Activated CD4-positive, alpha-beta memory T cell treated with anti-CD3 and anti-CD28 coated beads for 36 hours (primary cell): ENCODE data around the gene VGLL4. TPM values are rescaled to one million over a fixed set of nuclear protein-coding genes. Genes with fewer than 3 reads are reported as not detected.
"Not testable (repeated sequence)": the region's sequence is repeated elsewhere in the genome, so short reads cannot be mapped to it uniquely, and the experiment has no call there.

Experiments
- CTCF ChIA-PET: fragments of 350-600 bp; sonication (Branson Sonifier 250); formaldehyde crosslinking; loops from one replicate; lab custom pipeline; 2021; ENCODE audit warnings: antibody characterized with exemption, inconsistent platforms; lab: Charles Lee
- POLR2A ChIA-PET: fragments of 350-600 bp; sonication (Branson Sonifier 250); formaldehyde crosslinking; loops from one replicate; lab custom pipeline; 2021; ENCODE audit warnings: antibody characterized with exemption; lab: Charles Lee
- DNase-seq: peaks from one replicate; pipeline ENCODE4 v3.0.0-alpha.2; 2020
- H3K27ac Mint-ChIP-seq: one replicate; pipeline ENCODE4 v1.8.0; 2021; ENCODE audit warnings: mixed read lengths
- H3K27me3 Mint-ChIP-seq: one replicate; pipeline ENCODE4 v1.8.0; 2021; ENCODE audit warnings: mixed read lengths
- H3K36me3 Mint-ChIP-seq: one replicate; pipeline ENCODE4 v1.8.0; 2021; ENCODE audit warnings: mixed read lengths
- H3K4me1 Mint-ChIP-seq: one replicate; pipeline ENCODE4 v1.8.0; 2021; ENCODE audit warnings: low read depth, mixed read lengths
- H3K4me3 Mint-ChIP-seq: one replicate; pipeline ENCODE4 v1.8.0; 2021; ENCODE audit warnings: mild to moderate bottlenecking, mixed read lengths
- H3K9me3 Mint-ChIP-seq: one replicate; pipeline ENCODE4 v1.8.0; 2021; ENCODE audit warnings: mixed read lengths
- intact Hi-C: fragments of 100-400 bp; cut with micrococcal nuclease; formaldehyde crosslinking; loops from one replicate; pipeline ENCODE4 v1.15.1; 2023
- total RNA-seq, 2 experiments: library from RNA; stranded (reverse); gene quantifications; one replicate each; pipeline ENCODE4 v1.2.3, GENCODE V29; 2021

The VGLL4 gene
- total RNA-seq, 2 experiments from 2014 or later = 18.2 to 18.7 TPM

GRCh38 chr3:11522398-11522715 lies 121.4 kb downstream of the VGLL4 start:
- H3K27me3 Mint-ChIP-seq = no peaks in the 10 kb centered on the region
- H3K4me1 Mint-ChIP-seq = no peaks in the 10 kb centered on the region
- H3K27ac Mint-ChIP-seq = no peak overlapping the region
- H3K9me3 Mint-ChIP-seq = no peaks in the 10 kb centered on the region
- DNase-seq = no peak
- peaks cover 6% of the 10 kb centered on the region for H3K36me3 Mint-ChIP-seq
- intact Hi-C loops = no loop called here
- ChIA-PET CTCF (interaction anchor here (0.8 kb wide), 1 partner anchor 129 kb away, joined by 3 read pairs; no protein-coding TSS in a partner anchor), POLR2A (no interaction called here)
- H3K4me3 Mint-ChIP-seq = no peak overlapping the region

GRCh38 chr3:11521167-11521566 lies 122.5 kb downstream of the VGLL4 start:
- Mint-ChIP-seq H3K4me3 (no peak overlapping the region), H3K4me1 (no peaks in the 10 kb centered on the region), H3K27me3 (no peaks in the 10 kb centered on the region), H3K27ac (no peak overlapping the region), H3K9me3 (no peaks in the 10 kb centered on the region), H3K36me3 (peaks cover 2% of the 10 kb centered on the region)
- ChIA-PET POLR2A (no interaction called here), CTCF (no interaction called here)
- intact Hi-C loops = no loop called here
- no peak for DNase-seq

GRCh38 chr3:11517601-11518000 lies 126.1 kb downstream of the VGLL4 start:
- DNase-seq = no peak
- Mint-ChIP-seq H3K4me3 (no peak overlapping the region), H3K27me3 (no peaks in the 10 kb centered on the region), H3K27ac (no peak overlapping the region), H3K36me3 (no peaks in the 10 kb centered on the region), H3K4me1 (peaks cover 6% of the 10 kb centered on the region), H3K9me3 (no peaks in the 10 kb centered on the region)
- POLR2A ChIA-PET = no interaction called here
- CTCF ChIA-PET = interaction anchor here (0.6 kb wide), 1 partner anchor 138 kb away, joined by 3 read pairs; no protein-coding TSS in a partner anchor
- intact Hi-C loops = no loop called here

- Mint-ChIP-seq H3K4me1 (peaks cover 6% of the 10 kb centered on the region), H3K27me3 (no peaks in the 10 kb centered on the region), H3K27ac (no peak overlapping the region), H3K4me3 (no peak overlapping the region), H3K9me3 (no peaks in the 10 kb centered on the region), H3K36me3 (peaks cover 9% of the 10 kb centered on the region)
- intact Hi-C loops = no loop called here
- POLR2A ChIA-PET = no interaction called here
- CTCF ChIA-PET = no interaction called here
- DNase-seq = no peak
These were observed 129.4 kb downstream of the VGLL4 start for GRCh38 chr3:11514191-11514821.

- Mint-ChIP-seq H3K4me3 (no peak overlapping the region), H3K27me3 (no peaks in the 10 kb centered on the region), H3K36me3 (peaks cover 9% of the 10 kb centered on the region), H3K4me1 (peaks cover 6% of the 10 kb centered on the region), H3K27ac (no peak overlapping the region), H3K9me3 (no peaks in the 10 kb centered on the region)
- DNase-seq = no peak
- intact Hi-C loops = no loop called here
- CTCF ChIA-PET = no interaction called here
- POLR2A ChIA-PET = no interaction called here
These were observed 129.9 kb downstream of the VGLL4 start for GRCh38 chr3:11513817-11514135.

GRCh38 chr3:11513125-11513816 lies 130.4 kb downstream of the VGLL4 start:
- POLR2A ChIA-PET, CTCF ChIA-PET, H3K4me1 Mint-ChIP-seq, H3K27ac Mint-ChIP-seq, H3K9me3 Mint-ChIP-seq, H3K36me3 Mint-ChIP-seq, DNase-seq, intact Hi-C loops, H3K4me3 Mint-ChIP-seq, H3K27me3 Mint-ChIP-seq: not testable (repeated sequence)

- H3K9me3 Mint-ChIP-seq, H3K4me3 Mint-ChIP-seq, intact Hi-C loops, H3K36me3 Mint-ChIP-seq, H3K4me1 Mint-ChIP-seq, POLR2A ChIA-PET, H3K27me3 Mint-ChIP-seq, DNase-seq, CTCF ChIA-PET, H3K27ac Mint-ChIP-seq: not testable (repeated sequence)
These were observed 132.1 kb downstream of the VGLL4 start for GRCh38 chr3:11511606-11512005.

- intact Hi-C loops = no loop called here
- Mint-ChIP-seq H3K36me3 (peaks cover 9% of the 10 kb centered on the region), H3K27ac (no peak overlapping the region), H3K4me3 (no peak overlapping the region), H3K4me1 (peaks cover 6% of the 10 kb centered on the region), H3K9me3 (no peaks in the 10 kb centered on the region), H3K27me3 (no peaks in the 10 kb centered on the region)
- no peak for DNase-seq
- POLR2A ChIA-PET = no interaction called here
- CTCF ChIA-PET = no interaction called here
These were observed 133.4 kb downstream of the VGLL4 start for GRCh38 chr3:11510356-11510755.

- H3K27me3 Mint-ChIP-seq = no peaks in the 10 kb centered on the region
- H3K9me3 Mint-ChIP-seq = no peaks in the 10 kb centered on the region
- DNase-seq = no peak
- POLR2A ChIA-PET = no interaction called here
- peaks cover 6% of the 10 kb centered on the region for H3K4me1 Mint-ChIP-seq
- intact Hi-C loops = no loop called here
- H3K36me3 Mint-ChIP-seq = peaks cover 9% of the 10 kb centered on the region
- no peak overlapping the region for H3K27ac Mint-ChIP-seq
- CTCF ChIA-PET = no interaction called here
- H3K4me3 Mint-ChIP-seq = no peak overlapping the region
These were observed 133.7 kb downstream of the VGLL4 start for GRCh38 chr3:11510001-11510340.

- ChIA-PET CTCF (no interaction called here), POLR2A (no interaction called here)
- Mint-ChIP-seq H3K36me3 (peaks cover 9% of the 10 kb centered on the region), H3K9me3 (no peaks in the 10 kb centered on the region), H3K27ac (no peak overlapping the region), H3K27me3 (no peaks in the 10 kb centered on the region), H3K4me1 (peaks cover 4% of the 10 kb centered on the region), H3K4me3 (no peak overlapping the region)
- DNase-seq = no peak
- intact Hi-C loops = no loop called here
These were observed 134.3 kb downstream of the VGLL4 start for GRCh38 chr3:11509173-11510000.

GRCh38 chr3:11508346-11509172 lies 135.2 kb downstream of the VGLL4 start:
- DNase-seq = no peak
- ChIA-PET CTCF (no interaction called here), POLR2A (no interaction called here)
- Mint-ChIP-seq H3K4me1 (no peaks in the 10 kb centered on the region), H3K9me3 (no peaks in the 10 kb centered on the region), H3K27me3 (no peaks in the 10 kb centered on the region), H3K36me3 (peaks cover 9% of the 10 kb centered on the region), H3K27ac (no peak overlapping the region), H3K4me3 (no peak overlapping the region)
- intact Hi-C loops = no loop called here

GRCh38 chr3:11507719-11508118 lies 136.0 kb downstream of the VGLL4 start:
- H3K27me3 Mint-ChIP-seq = no peaks in the 10 kb centered on the region
- no peaks in the 10 kb centered on the region for H3K9me3 Mint-ChIP-seq

More at GRCh38 chr3:11507719-11508118, 136.0 kb downstream of the VGLL4 start:
- H3K4me1 Mint-ChIP-seq = no peaks in the 10 kb centered on the region
- intact Hi-C loops = no loop called here
- CTCF ChIA-PET = no interaction called here
- POLR2A ChIA-PET = no interaction called here
- no peak overlapping the region for H3K27ac Mint-ChIP-seq
- no peak for DNase-seq
- no peak overlapping the region for H3K4me3 Mint-ChIP-seq
- H3K36me3 Mint-ChIP-seq = peaks cover 9% of the 10 kb centered on the region
